HPDE6-E6E7 (cell line): ENCODE measurements around the gene LCN1.
"Not testable (repeated sequence)": the region's sequence is repeated elsewhere in the genome, so short reads cannot be mapped to it uniquely, and the experiment has no call there.

Experiments
- DNase-seq: peaks from one replicate; pipeline ENCODE4 v3.0.0; 2011; ENCODE audit warnings: missing footprints; ENCODE audit errors: extremely low spot score

The LCN1 gene

DNA sequence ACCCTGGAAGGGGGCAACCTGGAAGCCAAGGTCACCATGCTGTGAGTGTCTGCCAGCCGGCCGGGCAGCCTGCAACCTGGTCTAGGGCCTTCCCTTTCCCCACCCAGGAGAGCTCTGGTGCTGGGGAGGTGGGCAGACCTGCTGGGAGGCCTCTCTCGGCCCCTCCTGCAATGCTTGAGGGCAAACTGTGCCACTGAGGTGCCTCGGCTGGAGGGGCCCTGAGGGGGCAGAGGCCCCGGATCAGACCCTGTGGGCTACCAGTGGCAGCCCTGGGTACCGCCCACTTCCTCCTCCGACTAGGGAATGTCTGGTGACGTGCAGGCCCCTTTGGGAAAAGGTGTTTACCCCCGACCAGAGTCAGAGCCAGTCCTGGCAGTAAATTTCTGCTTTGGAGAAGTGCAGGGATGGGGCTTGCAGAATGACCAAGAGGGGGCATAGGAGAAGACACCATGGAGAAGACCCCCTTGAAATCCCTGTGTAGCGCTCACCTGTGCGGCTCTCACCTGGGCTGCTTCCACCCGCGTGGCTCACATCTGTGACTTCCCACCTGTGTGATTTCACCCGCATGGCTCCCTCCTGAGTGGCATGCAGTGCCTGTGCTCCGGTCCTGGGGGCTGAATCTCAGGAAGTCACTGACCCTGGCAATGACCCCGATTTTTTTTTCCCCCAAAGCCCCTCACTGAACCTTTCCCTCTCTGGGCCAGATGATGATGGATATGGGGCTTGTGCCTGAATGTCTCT lies 1.1 kb downstream of the LCN1 start:
- DNase-seq = no peak

GRCh38 chr9:135522931-135523330 lies 1.7 kb downstream of the LCN1 start:
- DNase-seq = no peak

DNA sequence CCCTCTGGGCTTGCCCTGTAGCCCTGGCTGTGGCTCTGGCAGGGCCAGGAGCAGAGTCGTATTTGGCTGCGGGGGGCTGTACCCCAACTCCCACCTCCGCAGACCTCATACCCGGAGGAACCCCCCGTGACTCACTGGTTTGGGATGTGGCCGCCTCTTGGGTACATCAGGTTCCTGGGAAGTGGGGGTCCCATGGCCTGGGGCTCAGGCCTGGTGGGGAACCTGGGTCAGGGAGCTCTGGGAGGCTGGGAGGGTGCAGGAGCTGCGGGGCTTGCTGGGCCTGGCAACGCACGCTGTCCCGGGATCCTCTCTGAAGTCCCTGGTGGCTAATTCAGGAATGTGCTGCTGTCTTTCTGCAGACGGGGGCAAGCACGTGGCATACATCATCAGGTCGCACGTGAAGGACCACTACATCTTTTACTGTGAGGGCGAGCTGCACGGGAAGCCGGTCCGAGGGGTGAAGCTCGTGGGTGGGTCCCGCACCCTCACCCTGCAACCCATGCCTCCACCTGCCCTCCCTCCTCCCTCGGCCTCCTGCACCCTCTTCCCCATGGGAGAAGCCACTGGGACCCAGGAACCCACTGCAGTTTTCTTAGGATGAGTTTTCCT lies 2.4 kb downstream of the LCN1 start:
- no peak for DNase-seq

DNA sequence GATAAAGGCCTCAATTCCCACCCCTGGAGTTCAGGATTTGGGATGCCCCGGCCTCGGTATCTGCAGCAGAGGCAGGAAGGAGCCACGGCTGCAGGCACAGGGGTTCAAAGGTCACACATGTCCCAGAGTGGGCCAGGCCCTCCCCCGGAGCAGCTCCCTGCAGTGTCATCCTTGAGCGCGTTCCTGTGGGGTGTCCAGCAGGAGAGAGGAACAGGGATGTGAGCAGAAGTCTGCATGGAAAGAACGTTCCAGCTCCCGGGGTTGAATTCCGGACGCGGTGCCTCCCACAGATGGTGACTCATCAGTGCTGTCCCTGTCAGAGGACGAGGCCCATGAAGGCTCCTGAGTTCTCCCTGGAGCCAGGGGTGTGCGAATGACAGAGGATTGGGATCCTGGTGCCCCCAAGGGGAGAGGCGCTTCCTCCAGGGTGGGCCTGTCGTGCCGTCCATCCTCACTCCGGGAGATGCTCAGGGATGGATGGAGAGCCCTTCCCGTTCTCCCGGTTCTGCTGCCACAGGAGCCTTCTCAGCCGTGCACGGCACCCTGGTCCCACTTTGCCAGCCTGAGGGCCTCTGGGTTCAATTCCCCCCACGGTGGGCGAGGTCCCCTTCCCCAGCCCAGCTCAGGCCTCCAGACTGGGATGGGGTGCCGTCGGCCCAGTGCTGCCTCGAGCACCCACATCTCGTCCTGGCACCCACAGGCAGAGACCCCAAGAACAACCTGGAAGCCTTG lies 3.1 kb downstream of the LCN1 start:
- DNase-seq = no peak

GRCh38 chr9:135525241-135526088 lies 4.2 kb downstream of the LCN1 start:
- DNase-seq = no peak

DNA sequence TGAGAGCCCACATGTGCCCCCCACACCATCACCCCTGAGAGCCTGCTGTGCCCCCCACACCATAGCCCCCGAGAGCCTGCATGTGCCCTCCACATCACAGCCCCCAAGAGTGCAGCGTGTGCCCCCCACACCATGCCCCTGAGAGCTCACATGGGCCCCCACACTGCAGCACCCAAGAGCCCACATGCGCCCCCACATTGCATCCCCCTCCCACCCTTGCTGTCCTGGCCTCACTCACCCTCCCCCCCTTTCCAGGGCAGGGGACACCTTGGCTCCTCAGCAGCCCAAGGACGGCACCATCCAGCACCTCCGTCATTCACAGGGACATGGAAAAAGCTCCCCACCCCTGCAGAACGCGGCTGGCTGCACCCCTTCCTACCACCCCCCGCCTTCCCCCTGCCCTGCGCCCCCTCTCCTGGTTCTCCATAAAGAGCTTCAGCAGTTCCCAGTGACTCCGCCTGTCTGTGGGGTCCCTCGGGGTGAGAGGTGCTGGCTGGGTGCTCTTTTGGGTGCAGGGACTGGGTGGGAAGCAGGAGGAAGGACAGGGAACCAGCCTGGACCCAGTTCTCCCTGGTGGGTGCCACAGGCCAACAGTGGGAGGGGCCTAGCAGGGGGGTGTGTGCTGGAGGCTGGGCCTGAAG lies 5.0 kb downstream of the LCN1 start:
- no peak for DNase-seq

- DNase-seq = no peak
Observed at GRCh38 chr9:135526730-135527571, 5.7 kb downstream of the LCN1 start.

- DNase-seq = not testable (repeated sequence)
Observed at GRCh38 chr9:135528842-135529435, 7.7 kb downstream of the LCN1 start.

GRCh38 chr9:135530146-135530545 lies 8.9 kb downstream of the LCN1 start:
- DNase-seq = no peak

- DNase-seq = no peak
Observed at GRCh38 chr9:135531096-135531495, 9.9 kb downstream of the LCN1 start.

DNA sequence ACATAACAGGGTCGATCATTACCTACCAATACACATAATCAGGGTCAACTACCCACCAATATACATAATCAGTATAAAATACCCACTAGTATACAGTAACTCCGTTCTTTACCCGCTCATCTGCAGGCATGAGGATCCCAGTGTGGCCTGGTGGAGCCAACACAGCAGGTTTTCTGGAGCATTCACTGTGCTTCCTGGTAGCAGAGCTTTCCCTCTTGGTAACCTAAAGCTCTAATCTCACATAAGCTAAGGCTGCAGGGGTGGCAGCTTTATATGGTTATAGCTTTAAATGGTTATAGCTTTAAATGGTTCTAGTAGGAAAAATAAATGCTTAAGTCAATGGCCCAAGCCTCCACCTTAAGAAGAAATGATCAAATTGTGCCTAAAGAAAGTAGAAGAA lies 11.9 kb downstream of the LCN1 start:
- DNase-seq = no peak

DNA sequence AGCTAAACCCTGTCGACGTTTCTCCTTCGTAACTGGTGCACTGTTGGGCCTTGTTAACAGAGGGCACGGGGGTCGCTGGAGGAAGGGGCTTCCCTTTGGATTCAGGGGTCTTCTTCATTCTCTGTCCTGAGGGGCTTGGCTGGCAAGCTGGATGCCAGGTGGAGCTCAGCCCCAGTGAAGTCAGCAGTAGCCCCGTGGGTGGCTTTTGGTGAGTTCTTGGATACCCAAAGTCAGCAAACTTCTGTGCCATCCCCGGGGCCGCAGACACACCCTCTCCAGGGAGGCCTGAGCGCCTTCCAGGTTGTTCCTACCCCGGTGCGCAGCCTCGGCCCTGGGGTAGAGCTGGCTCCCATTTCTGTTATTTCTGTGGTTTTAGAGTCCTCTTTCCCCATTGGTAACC lies 12.4 kb downstream of the LCN1 start:
- no peak for DNase-seq

- DNase-seq = not testable (repeated sequence)
Observed at GRCh38 chr9:135534192-135534711, 13.0 kb downstream of the LCN1 start.

DNA sequence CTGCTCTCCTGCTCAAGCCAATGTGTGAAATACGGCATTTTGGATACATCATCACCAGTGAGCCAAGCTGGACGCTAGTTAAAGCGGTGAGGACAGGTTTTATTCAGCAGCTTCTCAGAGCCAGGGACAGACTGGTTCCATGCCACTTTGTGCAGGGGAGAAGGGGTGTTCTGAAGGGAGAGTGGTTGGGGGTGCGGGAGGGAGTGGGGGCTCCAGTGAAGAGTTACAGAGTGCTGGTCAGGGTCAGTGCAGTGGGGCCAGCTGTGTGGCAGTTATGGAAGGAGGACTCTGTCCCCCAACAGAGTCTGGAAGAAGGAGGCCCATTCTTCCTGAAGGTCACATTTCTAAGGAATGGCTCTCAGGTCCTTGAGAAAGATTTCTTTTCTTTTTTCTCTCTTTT lies 13.6 kb downstream of the LCN1 start:
- DNase-seq = not testable (repeated sequence)

- DNase-seq = not testable (repeated sequence)
Observed at GRCh38 chr9:135535631-135536030, 14.4 kb downstream of the LCN1 start.

GRCh38 chr9:135536216-135536615 lies 15.0 kb downstream of the LCN1 start:
- no peak for DNase-seq

DNA sequence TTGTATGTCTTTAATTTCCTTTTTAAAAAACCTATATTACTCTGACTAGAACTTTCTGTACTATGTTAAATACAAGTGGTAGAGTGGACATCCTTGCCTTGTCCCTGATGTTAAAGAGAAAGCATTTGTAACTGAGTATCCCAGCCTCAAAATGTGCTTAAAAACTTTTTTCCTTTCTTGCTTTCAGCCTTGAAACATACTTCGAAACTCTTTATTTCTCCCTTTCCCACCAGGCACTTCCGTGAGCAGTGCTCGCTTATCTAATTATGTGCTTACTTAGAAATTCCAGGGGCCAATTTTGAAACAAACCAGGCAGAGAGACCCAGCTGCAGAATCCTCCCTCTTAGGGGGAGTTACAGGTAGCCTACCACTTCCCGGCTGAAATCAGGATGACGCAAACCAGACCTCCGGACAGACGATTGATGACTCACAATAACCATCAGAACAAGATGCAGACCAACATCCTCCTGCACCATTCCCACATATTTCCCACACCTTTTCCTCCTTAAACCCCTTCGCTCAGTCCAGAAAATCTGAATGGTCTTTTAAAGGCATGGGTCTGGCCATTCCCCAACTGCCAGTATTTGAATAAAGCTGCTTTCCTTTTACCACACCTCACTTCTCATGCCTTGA lies 22.1 kb downstream of the LCN1 start:
- DNase-seq = not testable (repeated sequence)

GRCh38 chr9:135544981-135545635 lies 23.9 kb downstream of the LCN1 start:
- DNase-seq = no peak

- DNase-seq = not testable (repeated sequence)
Observed at GRCh38 chr9:135545646-135546176, 24.5 kb downstream of the LCN1 start, which contains the start of gene OBP2A. Gene OBP2A, plus strand, starts transcription at chr9:135546126. Its CDS starts 55 bp downstream, at chr9:135546181.
